ENCODE data around the gene FOXC1. TPM values are rescaled to one million over a fixed set of nuclear protein-coding genes. Genes with fewer than 3 reads are reported as not detected.

Gene FOXC1
- total RNA-seq, 1 donor from 2014 or later, result 2.7 TPM

- intact Hi-C loops (cut with DNase I), result no loop called here
- ATAC-seq (no peak), DNase-seq (ENCODE audit: missing footprints) (no peak)
These were observed 41.6 kb downstream of the FOXC1 start for GRCh38 chr6:1651362-1651761.

- DNase-seq (ENCODE audit: missing footprints), result no peak
- ATAC-seq, result no peak
- intact Hi-C loops (cut with DNase I), result no loop called here
These were observed 43.1 kb downstream of the FOXC1 start for GRCh38 chr6:1652842-1653241.

GRCh38 chr6:1654054-1654453, 44.3 kb downstream of the FOXC1 start:
- intact Hi-C loops (cut with DNase I), result no loop called here
- ATAC-seq (no peak), DNase-seq (ENCODE audit: missing footprints) (no peak)

GRCh38 chr6:1657116-1657770, 47.5 kb downstream of the FOXC1 start:
- DNase-seq (ENCODE audit: missing footprints) (no peak), ATAC-seq (no peak)
- intact Hi-C loops (cut with DNase I), result no loop called here

- ATAC-seq (no peak), DNase-seq (ENCODE audit: missing footprints) (no peak)
- intact Hi-C loops (cut with DNase I), result no loop called here
These were observed 48.1 kb downstream of the FOXC1 start for GRCh38 chr6:1657771-1658165.

GRCh38 chr6:1658212-1659005, 48.7 kb downstream of the FOXC1 start:
- intact Hi-C loops (cut with DNase I), result no loop called here
- ATAC-seq, result no peak
- no peak for DNase-seq (ENCODE audit: missing footprints)

GRCh38 chr6:1659816-1660215, 50.1 kb downstream of the FOXC1 start:
- no peak for ATAC-seq
- no peak for DNase-seq (ENCODE audit: missing footprints)
- intact Hi-C loops (cut with DNase I), result no loop called here

- ATAC-seq (no peak), DNase-seq (ENCODE audit: missing footprints) (no peak)
- intact Hi-C loops (cut with DNase I), result no loop called here
These were observed 52.8 kb downstream of the FOXC1 start for GRCh38 chr6:1662534-1662933.

Other genes with a start within 250 kb of the FOXC1 start
- gene FOXF2, start 220.3 kb upstream of the FOXC1 start, total RNA-seq, result 0.24 TPM